NOMO-1 treated with DMSO at 0.1 percent for 48 hours (cell line): ENCODE data around the gene ANKS1A.

Source experiments
- DNase-seq: peaks from one replicate; lab custom pipeline; 2025; ENCODE audit not compliant: unreplicated experiment; lab: John Stamatoyannopoulos, UW

Gene ANKS1A

GRCh38 chr6:35080821-35081425 is 191.9 kb downstream of the ANKS1A start:
- DNase-seq = no peak

- DNase-seq = peak; percentile 78
These were observed 192.4 kb downstream of the ANKS1A start for GRCh38 chr6:35081426-35081851.

- DNase-seq = no peak
These were observed 193.1 kb downstream of the ANKS1A start for GRCh38 chr6:35082046-35082732.

- DNase-seq = no peak
These were observed 193.8 kb downstream of the ANKS1A start for GRCh38 chr6:35082733-35083403.

GRCh38 chr6:35083507-35083906 is 194.5 kb downstream of the ANKS1A start:
- no peak for DNase-seq

GRCh38 chr6:35084041-35084491 is 195.0 kb downstream of the ANKS1A start:
- no peak for DNase-seq

- no peak for DNase-seq
These were observed 195.6 kb downstream of the ANKS1A start for GRCh38 chr6:35084511-35085203.

- DNase-seq = no peak
These were observed 196.6 kb downstream of the ANKS1A start for GRCh38 chr6:35085359-35086281.

GRCh38 chr6:35086282-35086632 is 197.2 kb downstream of the ANKS1A start:
- no peak for DNase-seq

GRCh38 chr6:35086636-35087360 is 197.7 kb downstream of the ANKS1A start:
- no peak for DNase-seq

- DNase-seq = no peak
These were observed 198.6 kb downstream of the ANKS1A start for GRCh38 chr6:35087361-35088280.

GRCh38 chr6:35088281-35089215 is 199.5 kb downstream of the ANKS1A start:
- no peak for DNase-seq

- no peak for DNase-seq
These were observed 200.3 kb downstream of the ANKS1A start for GRCh38 chr6:35089216-35089934.

GRCh38 chr6:35089935-35090505 is 201.0 kb downstream of the ANKS1A start:
- DNase-seq = no peak

GRCh38 chr6:35090734-35091133 is 201.7 kb downstream of the ANKS1A start:
- no peak for DNase-seq

GRCh38 chr6:35091346-35092083 is 202.5 kb downstream of the ANKS1A start:
- DNase-seq = no peak
